Measurements from ENCODE around the gene PRDM11.

PRDM11 gene

GRCh38 chr11:45152740-45153595 lies 6.5 kb downstream of the PRDM11 start:
- H3K36me3 ChIP-seq (ENCODE audit: control insufficient read depth in 1 of 2, insufficient read depth in 2 of 2, low read length in 2 of 2), result no peaks in the 10 kb centered on the region
- H3K4me3 ChIP-seq (ENCODE audit: low read depth in 1 of 2, low read length in 2 of 2), result no peak overlapping the region
- no peaks in the 10 kb centered on the region for H3K27me3 ChIP-seq (ENCODE audit: low read depth, low read length)
- no peaks in the 10 kb centered on the region for H3K9me3 ChIP-seq (ENCODE audit: control insufficient read depth in 1 of 2, low read length in 2 of 2)
- peaks cover 22 to 23% of the 10 kb centered on the region in 2 donors for H3K4me1 ChIP-seq (ENCODE audit: control insufficient read depth in 1 of 2, insufficient read depth in 2 of 2, low read length in 2 of 2)
- no peak overlapping the region for H3K27ac ChIP-seq (ENCODE audit: low read length)

GRCh38 chr11:45154276-45154675 lies 7.8 kb downstream of the PRDM11 start:
- Histone ChIP-seq H3K4me3 (ENCODE audit: low read depth in 1 of 2, low read length in 2 of 2) (no peak overlapping the region), H3K27ac (ENCODE audit: low read length) (no peak overlapping the region), H3K9me3 (ENCODE audit: control insufficient read depth in 1 of 2, low read length in 2 of 2) (no peaks in the 10 kb centered on the region), H3K27me3 (ENCODE audit: low read depth, low read length) (no peaks in the 10 kb centered on the region), H3K4me1 (ENCODE audit: control insufficient read depth in 1 of 2, insufficient read depth in 2 of 2, low read length in 2 of 2) (peaks cover 20 to 28% of the 10 kb centered on the region in 2 donors), H3K36me3 (ENCODE audit: control insufficient read depth in 1 of 2, insufficient read depth in 2 of 2, low read length in 2 of 2) (no peaks in the 10 kb centered on the region)

GRCh38 chr11:45155058-45155551 lies 8.7 kb downstream of the PRDM11 start:
- no peaks in the 10 kb centered on the region for H3K9me3 ChIP-seq (ENCODE audit: control insufficient read depth in 1 of 2, low read length in 2 of 2)
- no peak overlapping the region for H3K4me3 ChIP-seq (ENCODE audit: low read depth in 1 of 2, low read length in 2 of 2)

GRCh38 chr11:45155627-45156180 lies 9.3 kb downstream of the PRDM11 start:
- Histone ChIP-seq H3K27ac (ENCODE audit: low read length) (no peak overlapping the region), H3K4me1 (ENCODE audit: control insufficient read depth in 1 of 2, insufficient read depth in 2 of 2, low read length in 2 of 2) (peaks cover 20 to 30% of the 10 kb centered on the region in 2 donors), H3K36me3 (ENCODE audit: control insufficient read depth in 1 of 2, insufficient read depth in 2 of 2, low read length in 2 of 2) (no peaks in the 10 kb centered on the region), H3K4me3 (ENCODE audit: low read depth in 1 of 2, low read length in 2 of 2) (no peak overlapping the region), H3K27me3 (ENCODE audit: low read depth, low read length) (no peaks in the 10 kb centered on the region), H3K9me3 (ENCODE audit: control insufficient read depth in 1 of 2, low read length in 2 of 2) (no peaks in the 10 kb centered on the region)

More at GRCh38 chr11:45155058-45155551, 8.7 kb downstream of the PRDM11 start:
- Histone ChIP-seq H3K27me3 (ENCODE audit: low read depth, low read length) (no peaks in the 10 kb centered on the region), H3K36me3 (ENCODE audit: control insufficient read depth in 1 of 2, insufficient read depth in 2 of 2, low read length in 2 of 2) (no peaks in the 10 kb centered on the region), H3K4me1 (ENCODE audit: control insufficient read depth in 1 of 2, insufficient read depth in 2 of 2, low read length in 2 of 2) (peaks cover 20 to 30% of the 10 kb centered on the region in 2 donors), H3K27ac (ENCODE audit: low read length) (no peak overlapping the region)

- Histone ChIP-seq H3K27me3 (ENCODE audit: low read depth, low read length) (no peaks in the 10 kb centered on the region), H3K27ac (ENCODE audit: low read length) (no peak overlapping the region), H3K4me3 (ENCODE audit: low read depth in 1 of 2, low read length in 2 of 2) (no peak overlapping the region), H3K9me3 (ENCODE audit: control insufficient read depth in 1 of 2, low read length in 2 of 2) (no peaks in the 10 kb centered on the region), H3K4me1 (ENCODE audit: control insufficient read depth in 1 of 2, insufficient read depth in 2 of 2, low read length in 2 of 2) (peaks cover 20 to 34% of the 10 kb centered on the region in 2 donors), H3K36me3 (ENCODE audit: control insufficient read depth in 1 of 2, insufficient read depth in 2 of 2, low read length in 2 of 2) (no peaks in the 10 kb centered on the region)
These were observed 9.8 kb downstream of the PRDM11 start for GRCh38 chr11:45156201-45156600.

GRCh38 chr11:45156741-45157140 lies 10.3 kb downstream of the PRDM11 start:
- no peaks in the 10 kb centered on the region for H3K36me3 ChIP-seq (ENCODE audit: control insufficient read depth in 1 of 2, insufficient read depth in 2 of 2, low read length in 2 of 2)
- H3K4me3 ChIP-seq (ENCODE audit: low read depth in 1 of 2, low read length in 2 of 2), result no peak overlapping the region
- no peaks in the 10 kb centered on the region for H3K9me3 ChIP-seq (ENCODE audit: control insufficient read depth in 1 of 2, low read length in 2 of 2)
- peaks cover 21 to 39% of the 10 kb centered on the region in 2 donors for H3K4me1 ChIP-seq (ENCODE audit: control insufficient read depth in 1 of 2, insufficient read depth in 2 of 2, low read length in 2 of 2)
- H3K27me3 ChIP-seq (ENCODE audit: low read depth, low read length), result no peaks in the 10 kb centered on the region
- H3K27ac ChIP-seq (ENCODE audit: low read length), result no peak overlapping the region

- Histone ChIP-seq H3K27ac (ENCODE audit: low read length) (peak overlapping the region; percentile 31), H3K27me3 (ENCODE audit: low read depth, low read length) (no peaks in the 10 kb centered on the region), H3K36me3 (ENCODE audit: control insufficient read depth in 1 of 2, insufficient read depth in 2 of 2, low read length in 2 of 2) (no peaks in the 10 kb centered on the region), H3K4me3 (ENCODE audit: low read depth in 1 of 2, low read length in 2 of 2) (no peak overlapping the region), H3K9me3 (ENCODE audit: control insufficient read depth in 1 of 2, low read length in 2 of 2) (no peaks in the 10 kb centered on the region), H3K4me1 (ENCODE audit: control insufficient read depth in 1 of 2, insufficient read depth in 2 of 2, low read length in 2 of 2) (peaks cover 24 to 44% of the 10 kb centered on the region in 2 donors)
These were observed 11.1 kb downstream of the PRDM11 start for GRCh38 chr11:45157247-45158209.

- no peaks in the 10 kb centered on the region for H3K36me3 ChIP-seq (ENCODE audit: control insufficient read depth in 1 of 2, insufficient read depth in 2 of 2, low read length in 2 of 2)
- no peak overlapping the region for H3K4me3 ChIP-seq (ENCODE audit: low read depth in 1 of 2, low read length in 2 of 2)
- no peaks in the 10 kb centered on the region for H3K27me3 ChIP-seq (ENCODE audit: low read depth, low read length)
- no peaks in the 10 kb centered on the region for H3K9me3 ChIP-seq (ENCODE audit: control insufficient read depth in 1 of 2, low read length in 2 of 2)
- H3K4me1 ChIP-seq (ENCODE audit: control insufficient read depth in 1 of 2, insufficient read depth in 2 of 2, low read length in 2 of 2), result peaks cover 24 to 44% of the 10 kb centered on the region in 2 donors
- H3K27ac ChIP-seq (ENCODE audit: low read length), result peak overlapping the region; percentile 45
These were observed 11.8 kb downstream of the PRDM11 start for GRCh38 chr11:45158210-45158731.

- no peaks in the 10 kb centered on the region for H3K9me3 ChIP-seq (ENCODE audit: control insufficient read depth in 1 of 2, low read length in 2 of 2)
- H3K27ac ChIP-seq (ENCODE audit: low read length), result peak overlapping the region; percentile 45
- H3K4me1 ChIP-seq (ENCODE audit: control insufficient read depth in 1 of 2, insufficient read depth in 2 of 2, low read length in 2 of 2), result peaks cover 24 to 49% of the 10 kb centered on the region in 2 donors
- no peak overlapping the region for H3K4me3 ChIP-seq (ENCODE audit: low read depth in 1 of 2, low read length in 2 of 2)
- H3K27me3 ChIP-seq (ENCODE audit: low read depth, low read length), result no peaks in the 10 kb centered on the region
- H3K36me3 ChIP-seq (ENCODE audit: control insufficient read depth in 1 of 2, insufficient read depth in 2 of 2, low read length in 2 of 2), result no peaks in the 10 kb centered on the region
These were observed 12.6 kb downstream of the PRDM11 start for GRCh38 chr11:45158891-45159605.

GRCh38 chr11:45159781-45160365 lies 13.4 kb downstream of the PRDM11 start:
- no peaks in the 10 kb centered on the region for H3K9me3 ChIP-seq (ENCODE audit: control insufficient read depth in 1 of 2, low read length in 2 of 2)
- peaks cover 18 to 49% of the 10 kb centered on the region in 2 donors for H3K4me1 ChIP-seq (ENCODE audit: control insufficient read depth in 1 of 2, insufficient read depth in 2 of 2, low read length in 2 of 2)
- H3K27ac ChIP-seq (ENCODE audit: low read length), result no peak overlapping the region
- no peak overlapping the region for H3K4me3 ChIP-seq (ENCODE audit: low read depth in 1 of 2, low read length in 2 of 2)
- H3K27me3 ChIP-seq (ENCODE audit: low read depth, low read length), result no peaks in the 10 kb centered on the region
- no peaks in the 10 kb centered on the region for H3K36me3 ChIP-seq (ENCODE audit: control insufficient read depth in 1 of 2, insufficient read depth in 2 of 2, low read length in 2 of 2)

Measured in muscle layer of duodenum (tissue), 2 donors.